ENCODE data around the gene HBA1.
"Not testable (repeated sequence)": the region's sequence is repeated elsewhere in the genome, so short reads cannot be mapped to it uniquely, and the experiment has no call there.

HBA1 gene

DNA sequence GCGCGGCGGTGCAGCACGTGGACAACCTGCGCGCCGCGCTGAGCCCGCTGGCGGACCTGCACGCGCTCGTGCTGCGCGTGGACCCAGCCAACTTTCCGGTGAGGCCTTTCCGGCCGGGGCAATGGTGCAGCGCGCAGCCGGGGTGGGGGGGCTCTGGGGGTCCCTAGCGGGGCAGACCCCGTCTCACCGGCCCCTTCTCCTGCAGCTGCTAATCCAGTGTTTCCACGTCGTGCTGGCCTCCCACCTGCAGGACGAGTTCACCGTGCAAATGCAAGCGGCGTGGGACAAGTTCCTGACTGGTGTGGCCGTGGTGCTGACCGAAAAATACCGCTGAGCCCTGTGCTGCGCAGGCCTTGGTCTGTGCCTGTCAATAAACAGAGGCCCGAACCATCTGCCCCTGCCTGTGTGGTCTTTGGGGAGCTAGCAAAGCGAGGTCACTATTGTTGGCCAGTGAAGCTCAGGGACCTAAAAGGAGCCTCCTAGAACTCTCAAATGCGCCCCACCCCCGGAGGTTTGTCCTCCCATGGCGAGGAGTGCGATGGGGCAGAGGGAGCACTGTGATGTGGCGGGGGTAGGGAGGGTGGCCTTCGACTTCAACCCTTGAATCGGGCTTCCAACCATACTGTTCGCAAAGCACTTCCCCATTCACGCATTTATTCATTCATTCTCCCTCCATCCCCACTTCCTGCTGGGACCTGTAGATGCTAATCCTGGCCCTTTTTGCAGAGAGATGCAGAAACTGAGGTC, 9.9 kb upstream of the HBA1 start:
- no peak for DNase-seq (ENCODE audit: low spot score)
- peak overlapping the region; percentile 47 for H3K4me3 ChIP-seq
- TF ChIP-seq, protein P1, sequence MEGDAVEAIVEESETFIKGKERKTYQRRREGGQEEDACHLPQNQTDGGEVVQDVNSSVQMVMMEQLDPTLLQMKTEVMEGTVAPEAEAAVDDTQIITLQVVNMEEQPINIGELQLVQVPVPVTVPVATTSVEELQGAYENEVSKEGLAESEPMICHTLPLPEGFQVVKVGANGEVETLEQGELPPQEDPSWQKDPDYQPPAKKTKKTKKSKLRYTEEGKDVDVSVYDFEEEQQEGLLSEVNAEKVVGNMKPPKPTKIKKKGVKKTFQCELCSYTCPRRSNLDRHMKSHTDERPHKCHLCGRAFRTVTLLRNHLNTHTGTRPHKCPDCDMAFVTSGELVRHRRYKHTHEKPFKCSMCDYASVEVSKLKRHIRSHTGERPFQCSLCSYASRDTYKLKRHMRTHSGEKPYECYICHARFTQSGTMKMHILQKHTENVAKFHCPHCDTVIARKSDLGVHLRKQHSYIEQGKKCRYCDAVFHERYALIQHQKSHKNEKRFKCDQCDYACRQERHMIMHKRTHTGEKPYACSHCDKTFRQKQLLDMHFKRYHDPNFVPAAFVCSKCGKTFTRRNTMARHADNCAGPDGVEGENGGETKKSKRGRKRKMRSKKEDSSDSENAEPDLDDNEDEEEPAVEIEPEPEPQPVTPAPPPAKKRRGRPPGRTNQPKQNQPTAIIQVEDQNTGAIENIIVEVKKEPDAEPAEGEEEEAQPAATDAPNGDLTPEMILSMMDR (IDR thresholded peaks at IDR 0.05) = no peak

DNA sequence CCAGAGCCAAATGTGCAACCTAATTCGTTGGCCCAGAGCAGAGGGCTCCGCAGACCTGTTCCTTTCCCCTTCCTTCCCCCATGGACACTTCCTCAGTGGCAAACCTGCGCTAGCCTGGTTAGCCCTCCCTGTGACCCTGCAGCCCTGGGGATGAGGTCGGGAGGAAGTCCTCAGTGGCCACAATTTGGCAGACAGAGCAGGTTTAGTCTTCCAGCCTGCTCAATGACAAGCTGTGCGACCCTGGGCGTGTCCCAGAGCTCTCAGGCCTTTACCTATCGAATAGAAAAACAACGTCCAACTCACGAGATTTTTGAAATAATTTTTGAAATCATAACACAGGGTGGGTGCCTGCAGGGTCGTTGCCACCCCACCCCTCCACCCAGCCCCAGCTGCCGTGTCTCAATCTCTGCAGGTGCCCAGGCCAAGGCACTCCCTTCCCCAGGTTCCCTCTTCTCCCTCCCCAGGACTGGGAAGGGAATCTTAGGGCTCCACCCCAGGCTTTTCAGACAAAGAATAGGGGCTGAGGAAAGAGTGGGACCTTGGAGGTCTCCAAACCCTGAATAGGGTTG, 9.3 kb upstream of the HBA1 start:
- H3K4me3 ChIP-seq = no peak overlapping the region
- no peak overlapping the region for H3K27ac ChIP-seq
- DNase-seq (ENCODE audit: low spot score) = no peak
- TF ChIP-seq, protein P1 (IDR thresholded peaks at IDR 0.05) = no peak

More for the DNA sequence above, 9.9 kb upstream of the HBA1 start:
- H3K27ac ChIP-seq = no peak overlapping the region

- Histone ChIP-seq H3K4me3 (no peak overlapping the region), H3K27ac (no peak overlapping the region)
- no peak for DNase-seq (ENCODE audit: low spot score)
- TF ChIP-seq, protein P1 (IDR thresholded peaks at IDR 0.05) = no peak
These were observed 8.1 kb upstream of the HBA1 start for GRCh38 chr16:168424-168823.

DNA sequence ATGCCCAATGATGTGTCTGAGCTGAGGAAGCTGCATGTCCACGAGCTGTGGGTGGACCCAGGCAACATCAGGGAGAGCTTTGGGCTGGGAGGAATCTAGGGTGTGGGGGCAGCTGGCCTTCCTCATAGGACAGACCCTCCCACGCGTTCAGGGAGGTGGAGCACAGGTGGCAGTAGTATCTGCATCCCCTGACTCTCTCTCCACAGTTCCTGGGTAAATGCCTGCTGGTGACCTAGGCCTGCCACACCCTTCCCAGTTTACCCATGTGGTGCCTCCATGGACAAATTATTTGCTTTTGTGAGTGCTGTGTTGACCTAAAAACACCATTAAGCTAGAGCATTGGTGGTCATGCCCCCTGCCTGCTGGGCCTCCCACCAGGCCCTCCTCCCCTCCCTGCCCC, 7.5 kb upstream of the HBA1 start:
- no peak for DNase-seq (ENCODE audit: low spot score)
- no peak overlapping the region for H3K27ac ChIP-seq
- no peak overlapping the region for H3K4me3 ChIP-seq
- TF ChIP-seq, protein P1 (IDR thresholded peaks at IDR 0.05) = no peak

DNA sequence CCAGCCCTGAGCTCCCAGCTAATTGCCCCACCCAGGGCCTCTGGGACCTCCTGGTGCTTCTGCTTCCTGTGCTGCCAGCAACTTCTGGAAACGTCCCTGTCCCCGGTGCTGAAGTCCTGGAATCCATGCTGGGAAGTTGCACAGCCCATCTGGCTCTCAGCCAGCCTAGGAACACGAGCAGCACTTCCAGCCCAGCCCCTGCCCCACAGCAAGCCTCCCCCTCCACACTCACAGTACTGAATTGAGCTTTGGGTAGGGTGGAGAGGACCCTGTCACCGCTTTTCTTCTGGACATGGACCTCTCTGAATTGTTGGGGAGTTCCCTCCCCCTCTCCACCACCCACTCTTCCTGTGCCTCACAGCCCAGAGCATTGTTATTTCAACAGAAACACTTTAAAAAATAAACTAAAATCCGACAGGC, 6.4 kb upstream of the HBA1 start:
- H3K27ac ChIP-seq; H3K4me3 ChIP-seq; DNase-seq (ENCODE audit: low spot score): not testable (repeated sequence)

- no peak for DNase-seq (ENCODE audit: low spot score)
These were observed 5.7 kb upstream of the HBA1 start for GRCh38 chr16:170788-171187.

GRCh38 chr16:172374-172941, 4.0 kb upstream of the HBA1 start, which contains the start of gene HBA2:
Gene HBA2 (plus strand): TSS chr16:172876. CDS start chr16:172913, 37 bp downstream.
- H3K27ac ChIP-seq; DNase-seq (ENCODE audit: low spot score); H3K4me3 ChIP-seq: not testable (repeated sequence)

More at GRCh38 chr16:170788-171187, 5.7 kb upstream of the HBA1 start:
- Histone ChIP-seq H3K4me3 (no peak overlapping the region), H3K27ac (no peak overlapping the region)
- TF ChIP-seq, protein P1 (IDR thresholded peaks at IDR 0.05) = no peak

DNA sequence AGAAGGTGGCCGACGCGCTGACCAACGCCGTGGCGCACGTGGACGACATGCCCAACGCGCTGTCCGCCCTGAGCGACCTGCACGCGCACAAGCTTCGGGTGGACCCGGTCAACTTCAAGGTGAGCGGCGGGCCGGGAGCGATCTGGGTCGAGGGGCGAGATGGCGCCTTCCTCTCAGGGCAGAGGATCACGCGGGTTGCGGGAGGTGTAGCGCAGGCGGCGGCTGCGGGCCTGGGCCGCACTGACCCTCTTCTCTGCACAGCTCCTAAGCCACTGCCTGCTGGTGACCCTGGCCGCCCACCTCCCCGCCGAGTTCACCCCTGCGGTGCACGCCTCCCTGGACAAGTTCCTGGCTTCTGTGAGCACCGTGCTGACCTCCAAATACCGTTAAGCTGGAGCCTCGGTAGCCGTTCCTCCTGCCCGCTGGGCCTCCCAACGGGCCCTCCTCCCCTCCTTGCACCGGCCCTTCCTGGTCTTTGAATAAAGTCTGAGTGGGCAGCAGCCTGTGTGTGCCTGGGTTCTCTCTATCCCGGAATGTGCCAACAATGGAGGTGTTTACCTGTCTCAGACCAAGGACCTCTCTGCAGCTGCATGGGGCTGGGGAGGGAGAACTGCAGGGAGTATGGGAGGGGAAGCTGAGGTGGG, 3.1 kb upstream of the HBA1 start:
- not testable (repeated sequence) for H3K27ac ChIP-seq; DNase-seq (ENCODE audit: low spot score); H3K4me3 ChIP-seq

GRCh38 chr16:173928-174769, 2.3 kb upstream of the HBA1 start:
- DNase-seq (ENCODE audit: low spot score); H3K4me3 ChIP-seq; H3K27ac ChIP-seq: not testable (repeated sequence)

Data from coronary artery (tissue), 2 donors.